HG02571 (cell line): ENCODE measurements around the gene NT5C3A.
"Not testable (repeated sequence)": the region's sequence is repeated elsewhere in the genome, so short reads cannot be mapped to it uniquely, and the experiment has no call there.

Experiments
- ATAC-seq: cut with Tn5 transposase; IDR thresholded peaks from one replicate; pipeline ENCODE4 v1.9.1; 2021; ENCODE audit warnings: mild to moderate bottlenecking, moderate library complexity; ENCODE audit not compliant: unreplicated experiment

The NT5C3A gene

GRCh38 chr7:33062023-33062781, at the start of gene NT5C3A:
Gene NT5C3A, minus strand, starts transcription at chr7:33062776. Its CDS starts 71 bp downstream, at chr7:33062705.
- ATAC-seq = peak; percentile 37

- ATAC-seq = no peak
These were observed 49.0 kb upstream of the NT5C3A start for GRCh38 chr7:33111614-33112013.

GRCh38 chr7:33109758-33110238, 47.2 kb upstream of the NT5C3A start:
- no peak for ATAC-seq

GRCh38 chr7:33109005-33109757, 46.6 kb upstream of the NT5C3A start, which contains the start of gene RP9:
Gene RP9, minus strand, starts transcription at chr7:33109404. Its CDS starts 32 bp downstream, at chr7:33109372.
- peak; percentile 83 for ATAC-seq

- ATAC-seq = peak; percentile 8
These were observed 46.0 kb upstream of the NT5C3A start for GRCh38 chr7:33108554-33109004.

- no peak for ATAC-seq
These were observed 44.8 kb upstream of the NT5C3A start for GRCh38 chr7:33107136-33108066.

- no peak for ATAC-seq
These were observed 39.3 kb upstream of the NT5C3A start for GRCh38 chr7:33101906-33102305.

- no peak for ATAC-seq
These were observed 38.2 kb upstream of the NT5C3A start for GRCh38 chr7:33100770-33101169.

GRCh38 chr7:33099154-33099940, 36.8 kb upstream of the NT5C3A start:
- no peak for ATAC-seq

GRCh38 chr7:33094745-33095275, 32.2 kb upstream of the NT5C3A start:
- not testable (repeated sequence) for ATAC-seq

- no peak for ATAC-seq
These were observed 30.7 kb upstream of the NT5C3A start for GRCh38 chr7:33093266-33093665.

GRCh38 chr7:33091641-33092191, 29.1 kb upstream of the NT5C3A start:
- ATAC-seq = no peak

- ATAC-seq = no peak
These were observed 28.5 kb upstream of the NT5C3A start for GRCh38 chr7:33091111-33091531.

- ATAC-seq = no peak
These were observed 26.6 kb upstream of the NT5C3A start for GRCh38 chr7:33089142-33089541.

GRCh38 chr7:33087858-33088257, 25.3 kb upstream of the NT5C3A start:
- ATAC-seq = no peak

GRCh38 chr7:33087356-33087755, 24.8 kb upstream of the NT5C3A start:
- ATAC-seq = no peak

- no peak for ATAC-seq
These were observed 17.5 kb upstream of the NT5C3A start for GRCh38 chr7:33079763-33080690.

GRCh38 chr7:33079096-33079495, 16.5 kb upstream of the NT5C3A start:
- no peak for ATAC-seq
